ENCODE results near the gene MYO18B. TPM values are rescaled to one million over a fixed set of nuclear protein-coding genes. Genes with fewer than 3 reads are reported as not detected.

Gene MYO18B
- total RNA-seq, 1 donor from 2014 or later, result 254 TPM

GRCh38 chr22:25745341-25746011, 3.5 kb downstream of the MYO18B start:
- DNase-seq (ENCODE audit: low spot score), result peak; percentile 5
- intact Hi-C loops (cut with DNase I), result no loop called here

GRCh38 chr22:25746012-25746373, 4.0 kb downstream of the MYO18B start:
- DNase-seq (ENCODE audit: low spot score), result no peak
- intact Hi-C loops (cut with DNase I), result no loop called here

- DNase-seq (ENCODE audit: low spot score), result no peak
- intact Hi-C loops (cut with DNase I), result no loop called here
Observed at GRCh38 chr22:25747245-25747944, 5.4 kb downstream of the MYO18B start.

GRCh38 chr22:25748140-25748539, 6.2 kb downstream of the MYO18B start:
- DNase-seq (ENCODE audit: low spot score), result no peak
- intact Hi-C loops (cut with DNase I), result no loop called here

GRCh38 chr22:25748704-25749103, 6.7 kb downstream of the MYO18B start:
- DNase-seq (ENCODE audit: low spot score), result no peak
- intact Hi-C loops (cut with DNase I), result no loop called here

DNA sequence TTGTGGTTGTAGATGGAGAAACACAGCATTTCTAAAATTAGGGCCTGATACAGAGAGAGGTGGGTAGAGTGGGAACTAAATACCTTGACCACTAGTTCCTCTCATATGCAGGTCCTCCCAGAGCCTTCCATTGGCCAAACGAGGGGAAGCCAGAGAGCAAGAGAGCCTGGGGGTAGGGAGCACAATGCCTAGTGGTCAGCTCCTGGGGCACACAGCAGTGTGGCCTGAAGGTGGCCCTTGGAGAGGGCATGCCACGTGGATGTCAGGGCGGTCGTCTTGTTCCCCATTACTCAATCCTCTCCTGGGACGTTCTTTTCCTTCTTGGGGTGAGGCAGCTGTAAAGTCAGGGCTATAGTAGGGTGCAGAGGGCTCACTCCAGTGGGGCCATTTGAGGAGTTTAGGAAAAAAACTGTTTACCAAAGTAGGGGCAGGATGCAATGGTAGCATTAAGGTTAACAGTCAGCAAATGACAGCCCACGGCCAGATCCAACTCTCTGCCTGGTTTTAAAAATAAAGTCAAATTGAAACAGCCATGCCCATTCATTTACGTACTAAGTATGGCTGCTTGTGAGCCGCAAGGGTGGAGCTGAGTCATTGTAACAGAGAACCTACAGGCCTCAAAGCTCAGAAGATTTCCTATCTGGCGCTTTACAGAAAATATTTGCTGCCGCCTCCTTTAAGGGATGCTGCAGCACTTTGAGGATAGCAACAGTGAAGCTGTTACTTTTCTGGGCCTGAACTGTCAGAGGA, 7.6 kb downstream of the MYO18B start:
- no peak for DNase-seq (ENCODE audit: low spot score)
- intact Hi-C loops (cut with DNase I), result no loop called here

DNA sequence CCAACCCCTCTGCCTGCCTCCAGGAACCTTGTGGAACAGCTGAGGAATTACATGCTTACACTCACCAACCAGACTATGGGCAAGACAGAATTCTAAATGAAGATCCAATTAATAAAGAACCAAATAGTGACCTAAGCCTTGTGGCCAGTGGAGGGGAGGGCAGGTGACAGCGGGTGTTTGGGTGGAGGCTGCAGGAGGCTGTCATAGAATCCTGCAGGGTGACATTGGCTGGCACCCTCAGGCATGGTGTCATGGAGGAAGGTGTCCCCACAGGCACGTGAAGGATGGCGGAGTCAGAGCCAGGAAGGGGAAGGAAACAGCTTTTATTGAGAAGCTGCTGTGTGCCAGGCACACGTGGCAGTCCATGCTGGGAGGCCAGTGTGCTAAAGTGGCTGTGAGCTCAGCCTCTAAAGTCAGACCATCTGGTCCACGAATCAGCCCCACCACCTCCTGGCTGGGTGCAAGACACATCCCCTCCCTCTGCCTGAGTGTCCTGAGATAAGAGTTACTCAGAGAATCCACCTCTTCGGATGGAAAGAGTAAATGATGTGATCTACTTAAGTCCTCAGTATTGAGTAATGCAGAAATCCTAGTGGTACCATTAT, 8.7 kb downstream of the MYO18B start:
- no peak for DNase-seq (ENCODE audit: low spot score)
- intact Hi-C loops (cut with DNase I), result no loop called here

- DNase-seq (ENCODE audit: low spot score), result no peak
- intact Hi-C loops (cut with DNase I), result no loop called here
Observed at GRCh38 chr22:25751174-25751581, 9.2 kb downstream of the MYO18B start.

DNA sequence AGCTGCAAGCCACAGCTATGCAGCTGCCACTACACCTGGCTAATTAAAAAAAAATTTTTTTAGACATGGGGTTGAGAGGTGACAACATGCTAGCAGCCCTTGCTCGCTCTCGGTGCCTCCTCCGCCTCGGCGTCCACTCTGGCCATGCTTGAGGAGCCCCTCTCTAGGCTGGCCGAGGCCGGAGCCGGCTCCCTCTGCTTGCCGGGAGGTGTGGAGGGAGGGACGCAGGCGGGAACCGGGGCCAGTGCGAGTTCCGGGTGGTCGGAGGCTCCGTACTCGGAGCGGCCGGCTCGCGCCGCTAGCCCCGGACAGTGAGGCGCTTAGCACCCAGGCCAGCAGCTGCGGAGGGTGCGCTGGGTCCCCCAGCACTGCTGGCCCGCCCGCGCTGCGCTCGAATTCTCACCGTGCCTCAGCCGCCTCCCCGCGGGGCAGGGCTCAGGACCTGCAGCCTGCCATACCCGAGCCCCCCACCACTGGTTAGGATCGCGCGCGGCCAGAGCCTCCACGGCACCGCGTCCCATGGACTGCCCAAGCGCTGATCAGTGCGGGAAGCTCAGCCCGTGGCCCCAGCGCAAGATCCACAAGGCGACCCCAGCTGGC, 10.7 kb downstream of the MYO18B start:
- intact Hi-C loops (cut with DNase I), result no loop called here
- no peak for DNase-seq (ENCODE audit: low spot score)

DNA sequence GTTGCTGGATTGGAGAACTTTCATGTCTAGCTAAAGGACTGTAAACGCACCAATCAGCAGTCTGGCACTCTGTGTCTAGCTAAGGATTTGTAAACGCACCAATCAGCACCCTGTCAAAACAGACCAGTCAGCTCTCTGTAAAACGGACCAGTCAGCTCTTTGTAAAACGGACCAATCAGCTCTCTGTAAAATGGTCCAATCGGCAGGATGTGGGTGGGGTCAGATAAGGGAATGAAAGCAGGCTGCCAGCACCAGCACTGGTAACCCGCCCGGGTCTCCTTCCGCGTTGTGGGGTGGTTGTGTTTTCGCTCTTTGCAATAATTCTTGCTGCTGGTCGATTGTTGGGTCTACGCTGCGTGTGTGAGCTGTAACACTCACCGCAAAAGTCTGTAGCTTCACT, 11.3 kb downstream of the MYO18B start:
- no peak for DNase-seq (ENCODE audit: low spot score)
- intact Hi-C loops (cut with DNase I), result no loop called here

DNA sequence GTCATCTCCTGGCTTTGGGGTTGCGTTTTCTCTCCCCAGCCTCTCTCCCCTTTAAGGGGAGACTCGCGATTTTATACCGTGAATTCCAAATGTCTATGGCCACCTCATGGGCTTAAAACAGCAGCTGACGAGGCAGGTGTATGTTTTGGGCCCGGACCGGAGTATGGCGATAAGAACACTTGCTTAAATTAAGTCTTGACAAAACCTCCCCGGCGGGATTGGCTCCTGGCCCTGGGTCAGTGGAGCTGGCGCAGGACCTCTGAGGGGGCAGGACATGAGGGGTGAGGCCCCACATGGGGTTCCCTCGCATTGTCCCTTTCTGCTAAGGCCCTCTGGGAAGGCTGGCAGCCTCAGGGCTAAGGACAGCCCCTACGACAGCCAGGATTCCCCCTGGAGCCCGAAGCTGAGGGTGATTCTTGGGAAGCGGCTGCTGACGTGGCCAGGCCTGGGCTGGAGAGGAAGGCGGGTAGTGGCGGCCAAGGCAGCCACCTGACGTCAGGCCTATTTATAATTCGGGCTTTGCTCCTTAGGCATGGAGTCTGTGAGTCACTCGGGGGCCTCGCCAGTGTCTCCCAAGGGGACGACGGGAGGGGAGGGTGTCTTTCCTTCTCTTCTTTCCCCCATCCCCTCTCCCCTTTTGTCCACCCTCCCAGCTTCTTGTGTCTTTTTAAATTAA, 12.7 kb downstream of the MYO18B start:
- peak; percentile 95 for DNase-seq (ENCODE audit: low spot score)
- intact Hi-C loops (cut with DNase I), result no loop called here

DNA sequence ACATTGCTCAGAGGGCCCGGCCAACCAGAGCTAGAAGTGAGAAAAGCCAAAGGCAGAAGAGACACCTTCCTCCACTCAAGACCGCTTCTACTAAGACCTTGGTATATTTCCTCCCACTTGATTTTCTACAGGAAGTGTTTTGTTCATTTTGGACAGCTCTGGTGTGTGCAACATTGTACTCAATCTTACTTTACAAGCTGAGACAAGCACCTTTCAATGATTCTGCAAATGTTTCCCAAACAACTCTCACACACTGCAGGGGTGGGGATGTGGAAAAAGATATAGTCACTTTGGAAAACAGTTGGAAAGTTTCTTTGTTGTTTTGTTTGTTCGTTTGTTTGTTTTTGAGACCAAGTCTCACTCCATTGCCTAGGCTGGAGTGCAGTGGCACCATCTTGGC, 15.7 kb downstream of the MYO18B start:
- intact Hi-C loops (cut with DNase I), result no loop called here
- no peak for DNase-seq (ENCODE audit: low spot score)

- intact Hi-C loops (cut with DNase I), result no loop called here
- DNase-seq (ENCODE audit: low spot score), result no peak
Observed at GRCh38 chr22:25758316-25758715, 16.3 kb downstream of the MYO18B start.

- intact Hi-C loops (cut with DNase I), result no loop called here
- DNase-seq (ENCODE audit: low spot score), result no peak
Observed at GRCh38 chr22:25759825-25760231, 17.8 kb downstream of the MYO18B start.

DNA sequence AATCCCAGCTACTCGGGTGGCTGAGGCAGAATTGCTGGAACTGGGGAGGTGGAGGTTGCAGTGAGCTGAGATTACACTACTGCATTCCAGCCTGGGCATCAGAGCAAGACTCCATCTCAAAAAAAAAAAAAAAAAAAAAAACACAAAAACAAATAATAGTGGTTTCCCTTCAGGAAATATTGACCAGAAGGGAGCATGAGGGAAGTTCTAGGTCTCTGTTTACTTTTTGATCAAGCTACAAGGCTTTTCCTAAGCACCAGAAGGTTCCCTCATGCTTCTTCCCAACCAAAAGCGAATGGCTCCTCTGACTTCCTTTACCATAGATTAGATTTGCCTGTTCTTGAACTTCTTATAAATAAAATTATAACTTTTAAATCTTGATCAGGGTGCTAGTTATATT, 18.3 kb downstream of the MYO18B start:
- no peak for DNase-seq (ENCODE audit: low spot score)
- intact Hi-C loops (cut with DNase I), result no loop called here

GRCh38 chr22:25760848-25761595, 19.0 kb downstream of the MYO18B start:
- DNase-seq (ENCODE audit: low spot score), result no peak
- intact Hi-C loops (cut with DNase I), result no loop called here

GRCh38 chr22:25762147-25762546, 20.2 kb downstream of the MYO18B start:
- no peak for DNase-seq (ENCODE audit: low spot score)
- intact Hi-C loops (cut with DNase I), result no loop called here

DNA sequence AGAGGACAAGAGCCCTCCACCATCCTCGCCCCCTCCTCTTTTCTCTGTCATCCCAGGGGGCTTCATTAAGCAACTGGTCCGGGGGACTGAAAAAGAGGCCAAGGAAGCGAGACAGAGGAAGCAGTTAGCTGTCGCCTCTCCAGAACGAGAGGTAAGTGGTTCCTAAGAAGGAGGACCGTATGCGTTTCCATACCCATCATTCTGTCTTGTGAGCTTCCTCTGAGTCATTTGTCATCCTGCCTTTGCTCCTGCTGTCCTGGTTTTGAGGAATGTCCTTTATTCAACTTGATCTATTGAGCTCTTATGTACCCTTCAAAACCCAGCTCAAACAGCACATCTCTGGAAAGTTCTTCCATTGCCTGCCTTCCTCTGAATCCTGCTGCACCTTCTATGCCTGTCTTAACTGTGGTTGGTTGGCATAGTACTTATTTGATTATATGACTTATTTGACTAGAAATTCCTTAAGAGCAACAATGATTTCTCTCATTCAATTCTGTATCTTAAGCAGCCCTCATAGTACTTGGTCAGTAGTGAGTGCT, 21.3 kb downstream of the MYO18B start:
- intact Hi-C loops (cut with DNase I), result no loop called here
- no peak for DNase-seq (ENCODE audit: low spot score)

All from cardiac septum (tissue), 1 donor.